IMR-90 (cell line): Measurements from ENCODE around the gene GHR. TPM values are rescaled to one million over a fixed set of nuclear protein-coding genes. Genes with fewer than 3 reads are reported as not detected.

Experiments
- ATAC-seq: fragments of 200-7000 bp; cut with Tn5 transposase; 2 replicates; pipeline ENCODE4 v1.9.1; 2020; ENCODE audit warnings: low read depth, mild to moderate bottlenecking, moderate library complexity
- BruUV-seq: library from RNA; stranded (reverse); fragments of 400-500 nt; replicated peaks from 2 replicates; lab custom pipeline; 2021; lab: Mats Ljungman, UMichigan
- CTCF ChIA-PET: fragments of 300-600 bp; formaldehyde crosslinking; extraction: SDS; loops from one replicate; lab custom pipeline; 2021; ENCODE audit warnings: antibody characterized with exemption; lab: Yijun Ruan, JAX
- POLR2A ChIA-PET: fragments of 300-600 bp; sonication (Branson Sonifier 250); formaldehyde crosslinking; loops from one replicate; lab custom pipeline; 2022; ENCODE audit warnings: antibody characterized with exemption; ENCODE audit not compliant: unreplicated experiment; lab: Charles Lee
- DNase-seq: peaks from one replicate; pipeline ENCODE4 v3.0.0; 2013
- H2AFZ ChIP-seq: replicated peaks from 2 replicates; pipeline ENCODE3; 2013; ENCODE audit warnings: low read length, mild to moderate bottlenecking; ENCODE audit not compliant: poor library complexity
- H2AK5ac ChIP-seq: 2 replicates; pipeline ENCODE4 v1.6.1; 2013; ENCODE audit warnings: low read depth, low read length, inconsistent platforms
- H2AK9ac ChIP-seq: replicated peaks from 2 replicates; pipeline ENCODE3; 2013; ENCODE audit warnings: mild to moderate bottlenecking, low read depth, low read length, moderate library complexity; ENCODE audit not compliant: poor library complexity
- H2BK120ac ChIP-seq: 2 replicates; pipeline ENCODE4 v1.6.1; 2013; ENCODE audit warnings: low read depth, low read length, inconsistent platforms
- H2BK15ac ChIP-seq: 3 replicates; pipeline ENCODE4 v1.6.1; 2013; ENCODE audit warnings: low read depth, low read length, inconsistent platforms
- H2BK20ac ChIP-seq: 2 replicates; pipeline ENCODE4 v1.6.1; 2013; ENCODE audit warnings: low read depth, mild to moderate bottlenecking, inconsistent platforms, low read length, moderate library complexity
- H2BK5ac ChIP-seq: 2 replicates; pipeline ENCODE4 v1.6.1; 2013; ENCODE audit warnings: mild to moderate bottlenecking, low read depth, low read length, inconsistent platforms; ENCODE audit not compliant: poor library complexity, severe bottlenecking
- H3K14ac ChIP-seq: replicated peaks from 2 replicates; pipeline ENCODE4 v1.6.1; 2013; ENCODE audit warnings: low read depth, low read length, inconsistent platforms
- H3K18ac ChIP-seq: 2 replicates; pipeline ENCODE4 v1.6.1; 2013; ENCODE audit warnings: low read depth, low read length, control low read depth
- H3K23ac ChIP-seq: 2 replicates; pipeline ENCODE4 v1.6.1; 2013; ENCODE audit warnings: low read depth, low read length, inconsistent platforms
- H3K27ac ChIP-seq: 2 replicates; pipeline ENCODE4 v1.5.1; 2013; ENCODE audit warnings: mild to moderate bottlenecking, control low read depth, low read length; ENCODE audit not compliant: insufficient read depth
- H3K27me3 ChIP-seq: 2 replicates; pipeline ENCODE4 v1.6.1; 2013; ENCODE audit warnings: low read length; ENCODE audit not compliant: control insufficient read depth, insufficient read depth
- H3K36me3 ChIP-seq: 2 replicates; pipeline ENCODE4 v1.6.1; 2013; ENCODE audit warnings: low read length, mixed read lengths; ENCODE audit not compliant: control insufficient read depth, insufficient read depth
- H3K4ac ChIP-seq: 2 replicates; pipeline ENCODE4 v1.6.1; 2013; ENCODE audit warnings: low read depth, low read length, inconsistent platforms
- H3K4me1 ChIP-seq: 2 replicates; pipeline ENCODE4 v1.6.1; 2013; ENCODE audit warnings: low read length, mixed read lengths; ENCODE audit not compliant: control insufficient read depth, insufficient read depth
- H3K4me2 ChIP-seq: 2 replicates; pipeline ENCODE4 v1.6.1; 2013; ENCODE audit warnings: low read depth, mild to moderate bottlenecking, control low read depth, low read length, moderate library complexity
- H3K4me3 ChIP-seq: 2 replicates; pipeline ENCODE4 v1.5.1; 2013; ENCODE audit warnings: low read depth, mild to moderate bottlenecking, control low read depth, low read length, moderate library complexity; ENCODE audit not compliant: insufficient read depth
- H3K56ac ChIP-seq: 2 replicates; pipeline ENCODE4 v1.6.1; 2013; ENCODE audit warnings: low read length, inconsistent platforms; ENCODE audit not compliant: insufficient read depth; ENCODE audit errors: extremely low read depth
- H3K79me1 ChIP-seq, 2 experiments: 2 replicates each; pipeline ENCODE4 v1.6.1; 2013; ENCODE audit warnings: low read length in 2 of 2, inconsistent platforms in 1 of 2, low read depth in 1 of 2
- H3K9ac ChIP-seq: 2 replicates; pipeline ENCODE4 v1.6.1; 2013; ENCODE audit warnings: low read depth, low read length, control low read depth
- H3K9me1 ChIP-seq: 2 replicates; pipeline ENCODE4 v1.6.1; 2013; ENCODE audit warnings: low read length, inconsistent platforms; ENCODE audit not compliant: insufficient read depth
- H3K9me3 ChIP-seq: 2 replicates; pipeline ENCODE4 v1.6.1; 2013; ENCODE audit warnings: low read length; ENCODE audit not compliant: control insufficient read depth, insufficient read depth
- H4K20me1 ChIP-seq: 2 replicates; pipeline ENCODE4 v1.6.1; 2013; ENCODE audit warnings: low read length, inconsistent platforms; ENCODE audit not compliant: insufficient read depth
- H4K5ac ChIP-seq: 2 replicates; pipeline ENCODE4 v1.6.1; 2013; ENCODE audit warnings: mild to moderate bottlenecking, low read depth, low read length, control low read depth
- H4K8ac ChIP-seq, 2 experiments: 2 replicates each; pipeline ENCODE4 v1.6.1; 2013; ENCODE audit warnings: low read depth in 2 of 2, low read length in 2 of 2, control low read depth in 1 of 2, inconsistent platforms in 1 of 2
- H4K91ac ChIP-seq: 2 replicates; pipeline ENCODE4 v1.6.1; 2013; ENCODE audit warnings: low read depth, low read length, inconsistent platforms; ENCODE audit not compliant: insufficient read depth
- CEBPB ChIP-seq: IDR thresholded peaks from 2 replicates; pipeline ENCODE4 v1.6.1; 2012; ENCODE audit warnings: low read depth, low read length, improper control_type of control experiment
- CTCF ChIP-seq: conservative IDR thresholded peaks from 2 replicates; pipeline ENCODE4 v1.5.1; 2012; ENCODE audit warnings: mild to moderate bottlenecking, low read depth, low read length, improper control_type of control experiment
- MAFK ChIP-seq: IDR thresholded peaks from 2 replicates; pipeline ENCODE4 v1.6.1; 2012; ENCODE audit warnings: low read depth, low read length, improper control_type of control experiment
- MAZ ChIP-seq: IDR thresholded peaks from 2 replicates; pipeline ENCODE4 v1.6.1; 2012; ENCODE audit warnings: low read depth, mild to moderate bottlenecking, low read length, improper control_type of control experiment, moderate library complexity, borderline replicate concordance
- NFE2L2 ChIP-seq: fragments of 150-350 bp; IDR thresholded peaks from 2 replicates; pipeline ENCODE4 v1.6.1; 2016; ENCODE audit warnings: low read depth, mild to moderate bottlenecking, low read length
- POLR2A ChIP-seq: IDR thresholded peaks from 2 replicates; pipeline ENCODE4 v1.6.1; 2012; ENCODE audit warnings: mild to moderate bottlenecking, low read depth, low read length
- SMC3 ChIP-seq: fragments of 150-350 bp; IDR thresholded peaks from 2 replicates; pipeline ENCODE4 v1.6.1; 2016; ENCODE audit warnings: low read depth, mild to moderate bottlenecking, antibody characterized with exemption, low read length, moderate library complexity
- WGBS, 2 experiments: methylation state at CpG; one replicate each; pipeline versions ENCODE4 v1.1.5 to v1.1.7; 2013; ENCODE audit warnings: missing lambda C conversion rate in 2 of 2; ENCODE audit not compliant: insufficient read length in 1 of 2; ENCODE audit errors: extremely low coverage in 2 of 2; 5-methylcytosine and 5-hydroxymethylcytosine counted together
- dilution Hi-C: fragments of 300-500 bp; cut with HindIII; formaldehyde crosslinking; loops from one replicate; pipeline ENCODE4 v1.14.3; 2018; ENCODE audit warnings: low sequenced_read_pairs; ENCODE audit not compliant: unreplicated experiment
- in situ Hi-C: fragments of 300-500 bp; cut with MboI; formaldehyde crosslinking; loops from 3 replicates; pipeline ENCODE4 v1.14.3; 2019; ENCODE audit warnings: low sequenced_read_pairs, inconsistent platforms, mixed read lengths
- intact Hi-C: fragments of 100-400 bp; cut with micrococcal nuclease; formaldehyde crosslinking; loops from 2 replicates; pipeline ENCODE4 v1.10.0; 2022
- polyA plus RNA-seq, 3 experiments: library from polyadenylated mRNA; depleted of rRNA; stranded (reverse); fragments of >200 nt; gene quantifications; 2 replicates each; pipeline ENCODE4 v1.2.3, GENCODE V29; 2012; ENCODE audit warnings: low replicate concordance in 1 of 3
- total RNA-seq: library from RNA; depleted of rRNA; stranded (reverse); fragments of >200 nt; gene quantifications from 2 replicates; pipeline ENCODE4 v1.2.3, GENCODE V29; 2012

Gene GHR
- total and polyA plus RNA-seq, 2 of the 4 experiments (the other 2 are of a cell fraction): 0.36 to 1.1 TPM

- in situ Hi-C loops (no loop called here), intact Hi-C loops (no loop called here), dilution Hi-C loops (no loop called here)
- Histone ChIP-seq H2BK15ac (no peak overlapping the region), H3K9me3 (no peaks in the 10 kb centered on the region), H4K8ac (no peak overlapping the region), H4K5ac (no peak overlapping the region), H3K56ac (no peak overlapping the region), H3K79me1 (no peaks in the 10 kb centered on the region), H2BK5ac (no peak overlapping the region), H3K4ac (no peak overlapping the region), H3K14ac (no peak overlapping the region), H2AFZ (no peak overlapping the region), H3K4me3 (no peak overlapping the region), H3K23ac (no peak overlapping the region), H2AK5ac (no peak overlapping the region), H3K27ac (no peak overlapping the region), H3K9me1 (no peaks in the 10 kb centered on the region), H2BK20ac (no peak overlapping the region), H4K20me1 (no peaks in the 10 kb centered on the region), H3K4me1 (no peaks in the 10 kb centered on the region), H2BK120ac (no peak overlapping the region), H3K18ac (no peak overlapping the region), H3K36me3 (no peaks in the 10 kb centered on the region), H2AK9ac (no peak overlapping the region), H3K4me2 (no peak overlapping the region), H3K9ac (no peak overlapping the region), H4K91ac (no peak overlapping the region), H3K27me3 (no peaks in the 10 kb centered on the region)
- CTCF ChIA-PET: no interaction called here
- no TSS peak for BruUV-seq
- ATAC-seq (no peak), DNase-seq (no peak)
- no peak for TF ChIP-seq CEBPB
- no peak for TF ChIP-seq MAZ
- TF ChIP-seq SMC3: no peak
- TF ChIP-seq POLR2A: no peak
- no peak for TF ChIP-seq CTCF
- TF ChIP-seq NFE2L2: no peak
- no peak for TF ChIP-seq MAFK
- no CpG with 5 or more reads among the region's 3 CpGs for WGBS, 2 experiments
- POLR2A ChIA-PET: no interaction called here
Observed at GRCh38 chr5:42491699-42492098, 68.5 kb downstream of the GHR start.
